GM18511 (cell line): ENCODE data around the gene NAA10.

Source experiments
- ATAC-seq: cut with Tn5 transposase; IDR thresholded peaks from one replicate; pipeline ENCODE4 v1.9.1; 2021; ENCODE audit warnings: mild to moderate bottlenecking, moderate library complexity; ENCODE audit not compliant: unreplicated experiment

The NAA10 gene

DNA sequence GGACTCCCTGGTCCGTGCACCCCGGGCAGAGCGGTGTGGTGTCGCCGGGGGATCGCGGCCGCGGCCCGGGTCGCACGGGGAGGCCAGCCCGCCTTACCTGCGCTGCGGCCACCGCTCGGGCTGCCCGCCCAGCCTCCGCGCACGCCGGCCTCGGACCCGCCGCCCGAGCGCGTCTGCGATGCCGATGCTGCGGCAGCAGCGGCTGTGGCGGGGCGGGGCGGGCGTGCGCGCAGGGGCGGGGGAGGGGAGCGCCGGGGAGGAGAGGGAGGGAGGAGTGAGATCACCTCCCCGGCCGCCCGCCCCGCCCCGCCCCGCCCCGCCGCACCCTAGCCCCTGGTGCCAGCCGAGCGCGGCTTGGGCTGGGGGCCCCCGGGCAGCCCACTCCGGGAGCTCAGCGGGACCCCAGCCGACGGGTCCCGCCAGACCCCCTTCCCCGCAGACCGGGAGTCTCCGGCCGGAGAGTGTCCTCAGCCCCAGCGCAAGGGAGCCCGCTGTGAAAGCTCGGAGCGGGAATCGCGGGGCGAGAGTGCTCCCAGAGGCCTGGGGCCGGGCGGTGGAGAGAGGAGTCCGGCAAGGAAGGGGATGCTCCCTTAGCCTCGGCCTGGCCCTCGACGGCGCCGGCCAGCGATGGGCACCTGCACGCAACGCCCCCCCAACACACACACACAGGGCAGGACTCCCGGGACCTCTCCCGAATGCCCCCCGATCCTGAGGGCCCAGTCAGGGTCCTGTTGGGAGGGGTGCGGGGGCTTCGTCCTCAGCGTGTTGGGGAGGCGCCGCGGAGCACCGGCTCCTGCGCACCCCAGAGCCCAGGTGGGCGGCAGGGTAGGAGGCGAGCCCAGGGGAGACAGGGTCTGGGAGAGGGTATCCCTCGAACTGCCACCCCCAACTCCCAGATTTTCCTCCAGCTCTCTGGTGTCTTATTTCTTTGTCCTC lies 48.6 kb downstream of the NAA10 start, which contains the start of gene L1CAM:
L1CAM (minus strand) TSS at position 206 of the 936 bp plus-strand sequence. CDS start 10,337 bp downstream, outside the sequence.
- ATAC-seq, result no peak

DNA sequence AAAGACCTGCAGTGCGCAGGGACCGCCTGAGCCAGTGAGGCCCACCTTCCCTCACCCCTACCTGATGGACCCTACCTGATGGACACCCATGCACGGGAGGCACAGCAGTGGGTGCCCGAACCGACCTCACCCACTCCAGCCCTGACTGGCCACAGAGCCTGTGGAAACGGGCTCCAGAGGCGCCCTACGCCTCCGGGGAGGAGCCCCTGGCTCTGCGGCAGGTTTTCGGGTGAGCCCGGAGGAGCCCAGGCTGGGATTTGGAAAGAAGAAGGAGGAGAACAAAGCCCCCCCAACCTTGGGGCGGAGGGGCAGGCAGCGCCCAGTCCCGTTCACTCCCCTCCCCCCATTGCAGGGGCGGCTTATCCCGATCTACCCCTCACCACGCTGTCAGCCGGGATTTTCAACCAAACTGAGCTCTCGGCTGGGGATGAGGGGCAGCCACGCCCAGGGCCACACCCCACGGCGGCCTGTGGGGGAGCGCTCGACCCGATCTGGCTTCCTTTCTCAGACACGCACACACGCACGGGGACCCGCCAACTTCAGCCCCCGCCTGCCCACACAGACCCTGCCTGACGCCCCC lies 49.5 kb downstream of the NAA10 start:
- ATAC-seq, result no peak

DNA sequence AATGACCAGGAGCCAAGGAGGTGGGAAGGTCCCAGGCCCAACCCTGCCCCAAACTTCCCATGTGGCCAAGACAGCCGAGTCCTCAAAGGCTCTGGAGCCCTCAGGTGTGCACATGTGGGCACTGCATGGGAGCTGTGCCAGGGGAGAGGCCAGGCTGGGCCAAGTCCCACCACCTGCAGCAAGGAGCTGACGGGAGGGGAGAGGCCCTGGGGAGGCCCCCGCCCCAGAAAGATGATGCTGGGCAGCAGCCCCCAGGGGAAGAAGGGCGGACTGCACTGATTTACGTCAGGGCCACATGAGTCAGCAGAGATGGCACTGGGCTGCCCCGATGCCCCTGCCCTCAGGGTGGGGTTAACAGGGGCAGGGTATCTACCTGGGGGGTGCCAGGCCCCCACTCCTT lies 50.2 kb downstream of the NAA10 start:
- ATAC-seq, result no peak

DNA sequence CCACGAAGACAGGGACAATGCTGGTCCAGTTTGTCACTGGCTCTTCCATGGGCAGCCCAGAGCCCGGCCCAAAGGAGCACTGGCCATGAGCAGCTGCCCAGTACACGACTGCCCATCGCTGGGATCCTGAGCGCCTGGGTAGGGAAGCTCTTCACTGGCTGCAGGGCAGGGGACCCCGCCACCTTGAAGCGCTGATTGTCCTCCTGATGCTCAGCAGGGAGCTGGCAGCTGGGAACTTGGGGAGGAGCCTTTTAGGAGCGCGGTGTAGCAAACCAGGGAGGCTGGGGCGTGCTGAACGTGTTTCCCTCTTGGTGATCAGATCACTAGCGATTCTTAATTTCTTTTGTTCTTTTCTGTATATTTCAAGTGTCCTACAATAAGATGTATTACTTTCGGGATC lies 50.7 kb downstream of the NAA10 start:
- ATAC-seq, result no peak

DNA sequence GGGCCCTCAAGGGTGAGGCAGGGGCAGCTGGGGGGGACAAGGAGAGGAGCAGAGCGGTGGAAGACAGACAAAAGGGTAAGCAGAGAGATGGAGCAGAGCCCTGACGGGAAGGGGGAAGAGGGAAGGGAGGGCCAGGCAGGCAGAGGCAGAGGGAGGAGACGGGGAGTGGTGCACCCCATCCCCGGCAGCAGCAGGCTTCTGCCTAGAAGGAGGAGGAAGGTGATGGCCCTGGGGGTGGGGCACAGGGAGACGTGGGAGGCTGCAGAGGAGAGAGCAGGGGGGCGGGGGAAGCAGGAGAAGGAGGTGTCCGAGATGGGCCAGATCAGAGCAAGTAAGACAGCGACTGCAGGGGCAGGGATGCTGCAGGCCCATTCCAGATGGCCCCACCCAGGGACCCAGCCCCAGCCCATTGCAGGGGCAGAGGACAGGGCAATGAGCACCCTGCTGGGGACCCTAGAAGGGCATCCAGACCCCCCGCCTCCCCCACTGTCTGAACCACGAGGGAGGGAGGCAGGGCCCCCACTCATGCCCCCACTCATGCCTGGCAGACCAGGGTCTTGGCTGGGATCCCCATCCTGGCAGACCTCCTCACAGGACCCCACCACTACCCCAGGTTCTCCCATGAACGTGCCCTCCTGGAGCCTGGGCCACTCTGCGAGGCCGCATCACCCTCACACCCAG lies 51.5 kb downstream of the NAA10 start:
- no peak for ATAC-seq

DNA sequence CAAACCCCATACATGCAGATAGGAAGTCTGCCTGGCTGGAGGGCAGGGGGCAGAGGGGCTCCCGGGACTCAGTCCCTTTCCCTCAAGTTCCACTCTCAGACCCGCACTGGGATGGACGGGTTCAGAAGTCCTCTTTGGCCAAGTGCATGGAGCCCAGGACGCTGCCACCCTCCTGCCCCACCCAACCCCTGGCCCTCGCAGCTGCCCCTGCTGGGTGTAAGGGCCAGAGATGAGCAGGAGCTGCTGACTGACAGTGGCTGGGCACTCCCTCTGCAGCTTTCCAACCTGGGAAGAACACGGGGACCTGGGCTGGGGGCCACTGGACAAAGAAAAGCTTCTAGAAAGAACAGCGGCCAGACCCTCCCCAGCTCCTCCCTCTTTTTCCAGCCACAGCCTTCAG lies 52.3 kb downstream of the NAA10 start:
- ATAC-seq, result no peak

DNA sequence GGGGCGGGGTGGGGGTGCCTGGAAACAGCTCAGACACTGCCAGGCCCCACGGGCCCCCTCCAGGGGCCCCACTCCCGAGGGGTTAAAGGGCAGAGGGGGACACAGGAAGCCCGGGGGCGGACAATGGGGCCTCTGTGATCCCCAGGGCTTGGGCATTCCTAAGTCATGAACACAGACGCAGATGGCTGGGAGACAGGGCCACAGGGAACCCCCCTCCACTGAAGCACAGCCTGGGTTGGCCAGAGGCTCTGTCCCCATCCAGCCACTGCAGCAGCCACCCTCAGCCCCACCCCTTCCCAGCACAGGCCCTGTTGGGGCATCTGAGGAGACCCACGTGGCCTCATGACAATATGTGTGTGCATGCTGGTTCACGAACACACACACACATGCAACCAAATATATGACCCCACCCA lies 52.7 kb downstream of the NAA10 start:
- ATAC-seq, result no peak

DNA sequence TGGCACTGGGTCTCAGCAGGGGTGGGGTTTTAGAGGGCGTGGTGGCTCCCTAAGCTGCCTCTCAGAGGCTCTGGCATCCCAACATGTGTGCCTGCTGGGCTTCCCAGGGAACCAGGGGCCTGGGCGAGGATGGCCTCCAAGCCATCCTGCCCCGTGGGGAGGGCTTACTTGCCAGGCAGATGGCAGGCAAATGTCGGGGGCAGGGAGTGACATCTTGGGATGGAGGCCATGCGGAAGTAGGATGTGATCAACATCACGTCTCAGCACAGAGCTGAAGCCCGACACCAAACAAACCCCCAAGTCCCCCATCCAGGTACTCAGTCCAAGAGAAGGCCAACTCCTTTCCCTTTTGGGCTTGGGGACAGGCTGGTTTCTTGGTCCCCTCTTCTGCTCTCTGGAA lies 53.6 kb downstream of the NAA10 start:
- no peak for ATAC-seq

DNA sequence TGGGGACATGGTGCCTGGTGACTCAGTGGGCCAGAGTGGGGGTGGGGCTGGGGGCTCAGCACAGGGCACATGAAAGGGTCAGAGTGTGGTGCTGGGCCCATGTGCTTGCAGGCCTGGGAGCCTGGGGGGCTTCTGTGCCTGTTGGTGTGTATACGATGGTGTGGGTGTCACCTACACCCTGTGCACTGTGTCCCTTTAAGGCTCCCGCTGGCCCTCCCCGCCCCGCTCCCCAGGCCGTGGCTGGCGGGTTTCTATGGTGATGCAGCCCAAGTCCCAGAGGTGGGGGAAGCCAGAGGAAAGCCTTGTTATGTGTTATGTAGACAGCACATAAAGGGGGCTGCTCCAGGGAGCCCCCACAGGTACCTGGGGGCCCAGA lies 54.4 kb downstream of the NAA10 start:
- ATAC-seq, result no peak

DNA sequence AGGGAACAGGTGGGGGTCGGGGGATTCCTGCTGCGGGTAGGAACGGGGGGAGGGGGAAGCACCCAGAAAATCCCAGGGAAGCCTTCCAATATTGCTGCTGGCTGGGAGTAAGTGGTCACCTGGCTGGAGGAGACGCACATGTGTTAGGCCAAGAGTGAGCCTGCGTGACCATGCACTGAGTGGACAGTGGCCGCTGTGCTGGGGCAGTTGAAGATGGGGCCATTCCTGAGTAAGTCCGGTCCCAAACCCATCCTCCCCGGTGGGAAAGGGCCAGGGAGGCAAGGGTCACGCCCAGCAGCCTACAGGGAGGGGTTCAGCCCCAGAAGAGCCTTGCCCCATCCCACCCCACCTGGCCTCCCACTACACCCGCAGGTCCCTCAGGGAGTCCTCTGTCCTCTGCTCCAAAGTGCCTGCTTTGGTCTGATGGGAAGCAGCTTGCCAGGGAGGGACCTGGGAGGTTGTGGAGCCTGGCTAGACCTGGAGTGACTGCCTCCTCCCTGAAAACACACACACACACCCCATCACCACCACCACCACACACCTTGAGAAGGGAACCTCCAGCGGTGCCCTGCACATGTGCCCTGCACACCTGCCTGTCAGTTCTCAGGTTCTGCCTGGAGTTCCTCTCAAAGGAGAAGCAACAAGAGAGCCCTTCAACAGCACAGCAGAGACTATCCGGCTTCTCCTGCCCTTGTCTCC lies 54.9 kb downstream of the NAA10 start:
- ATAC-seq, result no peak
